Measurements from ENCODE around the gene KIF3C. TPM values are rescaled to one million over a fixed set of nuclear protein-coding genes. Genes with fewer than 3 reads are reported as not detected.

KIF3C gene
- total RNA-seq, 2 experiments from 2014 or later, result 3.6 to 3.8 TPM

DNA sequence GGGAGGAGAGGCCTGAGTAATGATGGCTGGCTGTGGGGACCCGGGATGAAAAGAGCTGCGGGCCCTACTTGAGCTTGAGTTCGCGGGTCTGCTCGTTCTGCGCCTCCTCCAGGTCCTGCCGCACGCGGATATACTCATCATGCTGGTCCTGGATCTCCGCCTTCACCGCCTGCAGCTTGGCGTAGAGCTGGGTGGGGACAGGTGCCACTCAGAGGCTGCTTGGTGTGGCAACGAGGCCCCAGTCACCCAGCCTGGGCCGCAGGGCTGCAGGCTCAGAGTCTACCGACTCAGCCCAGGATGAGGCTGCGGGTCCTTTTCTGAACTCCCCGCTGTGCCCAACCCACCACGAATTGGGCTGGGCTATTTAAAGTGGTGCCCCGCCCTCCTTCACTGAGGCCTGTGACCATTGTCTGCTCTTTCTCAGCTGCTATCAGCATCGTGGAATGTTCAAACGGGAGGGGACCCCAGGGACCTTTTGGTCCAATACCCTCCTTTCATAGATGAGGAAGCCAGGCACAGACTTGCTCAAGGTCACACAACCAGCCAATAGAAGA, 28.0 kb downstream of the KIF3C start:
- TF ChIP-seq, protein P1, sequence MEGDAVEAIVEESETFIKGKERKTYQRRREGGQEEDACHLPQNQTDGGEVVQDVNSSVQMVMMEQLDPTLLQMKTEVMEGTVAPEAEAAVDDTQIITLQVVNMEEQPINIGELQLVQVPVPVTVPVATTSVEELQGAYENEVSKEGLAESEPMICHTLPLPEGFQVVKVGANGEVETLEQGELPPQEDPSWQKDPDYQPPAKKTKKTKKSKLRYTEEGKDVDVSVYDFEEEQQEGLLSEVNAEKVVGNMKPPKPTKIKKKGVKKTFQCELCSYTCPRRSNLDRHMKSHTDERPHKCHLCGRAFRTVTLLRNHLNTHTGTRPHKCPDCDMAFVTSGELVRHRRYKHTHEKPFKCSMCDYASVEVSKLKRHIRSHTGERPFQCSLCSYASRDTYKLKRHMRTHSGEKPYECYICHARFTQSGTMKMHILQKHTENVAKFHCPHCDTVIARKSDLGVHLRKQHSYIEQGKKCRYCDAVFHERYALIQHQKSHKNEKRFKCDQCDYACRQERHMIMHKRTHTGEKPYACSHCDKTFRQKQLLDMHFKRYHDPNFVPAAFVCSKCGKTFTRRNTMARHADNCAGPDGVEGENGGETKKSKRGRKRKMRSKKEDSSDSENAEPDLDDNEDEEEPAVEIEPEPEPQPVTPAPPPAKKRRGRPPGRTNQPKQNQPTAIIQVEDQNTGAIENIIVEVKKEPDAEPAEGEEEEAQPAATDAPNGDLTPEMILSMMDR (IDR thresholded peaks at IDR 0.05), result no peak
- no peaks in the 10 kb centered on the region for H3K27me3 Mint-ChIP-seq
- H3K4me3 Mint-ChIP-seq, result no peak overlapping the region
- no peaks in the 10 kb centered on the region for H3K36me3 Mint-ChIP-seq (ENCODE audit: low read depth)
- POLR2A ChIA-PET, result no interaction called here
- no peak overlapping the region for H3K27ac Mint-ChIP-seq
- ATAC-seq, result no peak
- CTCF ChIA-PET, result interaction anchor here (1.0 kb wide), 1 partner anchor 37 kb away, joined by 4 read pairs; no protein-coding TSS in a partner anchor
- no peaks in the 10 kb centered on the region for H3K9me3 Mint-ChIP-seq
- intact Hi-C loops (cut with micrococcal nuclease), result no loop called here
- no peaks in the 10 kb centered on the region for H3K4me1 Mint-ChIP-seq (ENCODE audit: low read depth)
- no peak for DNase-seq

DNA sequence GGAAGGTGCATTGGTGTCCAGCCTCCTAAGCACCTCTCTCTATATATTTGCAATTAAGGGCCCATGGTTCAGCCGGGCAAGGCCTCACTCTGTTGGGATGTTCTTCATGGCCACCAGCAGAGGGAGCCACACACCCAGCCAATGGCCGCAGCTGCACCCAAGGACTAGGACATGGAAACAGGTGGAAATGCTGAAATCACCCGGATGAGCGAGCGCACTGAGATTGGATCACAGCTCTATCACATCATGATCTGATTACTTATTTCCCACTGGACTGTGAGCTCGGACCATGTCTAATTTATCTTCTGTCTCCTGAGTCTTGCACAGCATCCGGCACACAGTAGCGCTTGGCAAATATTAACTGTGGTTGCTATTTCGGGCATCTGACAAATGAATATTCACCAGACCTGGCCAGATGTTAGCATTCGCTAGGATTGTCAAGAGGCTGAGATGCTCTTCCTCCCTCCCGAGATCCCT, 31.2 kb downstream of the KIF3C start:
- Mint-ChIP-seq H3K9me3 (no peaks in the 10 kb centered on the region), H3K27ac (no peak overlapping the region), H3K27me3 (no peaks in the 10 kb centered on the region), H3K36me3 (ENCODE audit: low read depth) (no peaks in the 10 kb centered on the region), H3K4me3 (no peak overlapping the region), H3K4me1 (ENCODE audit: low read depth) (no peaks in the 10 kb centered on the region)
- ChIA-PET CTCF (interaction anchor here (0.6 to 3.1 kb wide), 45 partner anchors 8 to 444 kb away, joined by 3 to 29 read pairs (median 4); partner anchors contain the start of gene RAB10), POLR2A (interaction anchor here (0.9 to 1.0 kb wide), 2 partner anchors 31 to 194 kb away, joined by 3 to 4 read pairs; no protein-coding TSS in a partner anchor)
- TF ChIP-seq, protein P1 (IDR thresholded peaks at IDR 0.05), result peak; percentile 87
- intact Hi-C loops (cut with micrococcal nuclease), result loop anchor here (2.0 kb wide), 2 partner anchors 194 to 380 kb away; no protein-coding TSS in a partner anchor
- DNase-seq (peak; percentile 77), ATAC-seq (peak; percentile 95)

DNA sequence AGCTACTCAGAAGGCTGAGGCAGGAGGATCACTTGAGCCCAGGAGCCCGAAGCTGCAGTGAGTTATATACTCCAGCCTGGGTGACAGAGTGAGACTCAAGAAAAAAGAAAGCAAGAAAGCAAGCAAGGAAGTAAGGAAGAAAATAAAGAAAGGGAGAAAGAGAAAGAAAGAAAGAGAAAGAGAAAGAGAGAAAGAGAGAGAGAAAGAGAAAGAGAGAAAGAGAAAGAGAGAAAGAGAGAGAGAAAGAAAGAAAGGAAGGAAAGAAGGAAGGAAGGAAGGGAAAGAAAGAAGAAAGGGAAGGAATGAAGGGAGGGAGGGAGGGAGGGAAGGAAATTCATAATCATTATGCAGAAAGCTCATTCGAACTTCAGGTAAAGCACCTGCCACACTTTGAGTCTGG, 33.9 kb downstream of the KIF3C start:
- CTCF ChIA-PET, result interaction anchor here (0.6 to 2.2 kb wide), 5 partner anchors 26 to 341 kb away, joined by 3 to 6 read pairs (median 3); no protein-coding TSS in a partner anchor
- no peaks in the 10 kb centered on the region for H3K27me3 Mint-ChIP-seq
- H3K36me3 Mint-ChIP-seq (ENCODE audit: low read depth), result no peaks in the 10 kb centered on the region
- no peaks in the 10 kb centered on the region for H3K9me3 Mint-ChIP-seq
- no peak overlapping the region for H3K27ac Mint-ChIP-seq
- no peak overlapping the region for H3K4me3 Mint-ChIP-seq
- TF ChIP-seq, protein P1 (IDR thresholded peaks at IDR 0.05), result peak; percentile 9
- intact Hi-C loops (cut with micrococcal nuclease), result no loop called here
- no peak for ATAC-seq
- POLR2A ChIA-PET, result interaction anchor here (1.4 kb wide), 1 partner anchor 8 kb away, joined by 4 read pairs; no protein-coding TSS in a partner anchor
- DNase-seq, result no peak
- no peaks in the 10 kb centered on the region for H3K4me1 Mint-ChIP-seq (ENCODE audit: low read depth)

DNA sequence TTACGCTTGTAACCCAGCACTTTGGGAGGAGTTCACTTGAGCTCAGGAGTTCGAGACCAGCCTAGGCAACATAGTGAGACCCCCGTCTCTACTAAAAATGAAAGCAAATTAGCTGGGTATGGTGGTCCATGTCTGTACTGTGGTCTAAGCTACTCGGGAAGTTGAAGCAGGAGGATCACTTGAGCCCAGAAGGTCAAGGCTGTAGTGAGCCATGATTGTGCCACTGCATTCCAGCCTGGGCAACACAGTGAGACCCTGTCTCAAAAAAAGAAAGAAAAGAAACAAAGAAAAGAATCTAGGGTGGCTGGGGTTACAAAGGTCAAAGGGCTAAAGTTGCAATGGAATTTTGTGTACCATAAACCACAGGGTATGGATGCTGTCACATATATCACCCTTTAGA, 41.3 kb downstream of the KIF3C start:
- Mint-ChIP-seq H3K4me3 (no peak overlapping the region), H3K27me3 (no peaks in the 10 kb centered on the region), H3K36me3 (ENCODE audit: low read depth) (no peaks in the 10 kb centered on the region), H3K9me3 (no peaks in the 10 kb centered on the region), H3K4me1 (ENCODE audit: low read depth) (no peaks in the 10 kb centered on the region), H3K27ac (no peak overlapping the region)
- TF ChIP-seq, protein P1 (IDR thresholded peaks at IDR 0.05), result no peak
- intact Hi-C loops (cut with micrococcal nuclease), result no loop called here
- CTCF ChIA-PET, result interaction anchor here (2.7 kb wide), 1 partner anchor 10 kb away, joined by 11 read pairs; no protein-coding TSS in a partner anchor
- POLR2A ChIA-PET, result no interaction called here
- ATAC-seq (no peak), DNase-seq (no peak)

DNA sequence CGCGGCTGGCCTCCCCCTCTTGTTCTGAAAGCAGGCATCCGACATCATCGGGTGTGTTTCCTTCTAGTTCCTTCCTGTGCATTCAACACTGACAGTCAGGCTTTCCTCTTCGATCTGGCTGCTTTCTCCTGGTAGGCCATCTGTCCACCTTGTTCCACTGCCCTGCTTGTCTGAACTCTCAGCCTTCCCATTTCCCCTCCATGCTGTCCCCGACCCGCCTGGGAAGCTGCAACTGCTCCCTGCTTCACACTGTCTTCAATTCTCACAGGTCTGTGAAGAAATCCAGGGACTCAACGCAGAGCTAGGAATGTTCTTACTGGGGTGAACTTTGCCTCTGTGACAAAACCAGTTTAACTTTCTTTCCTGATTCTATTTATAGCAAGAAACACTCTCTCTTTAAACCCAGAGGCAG, 43.0 kb downstream of the KIF3C start:
- H3K4me1 Mint-ChIP-seq (ENCODE audit: low read depth), result no peaks in the 10 kb centered on the region
- no peaks in the 10 kb centered on the region for H3K9me3 Mint-ChIP-seq
- ChIA-PET POLR2A (no interaction called here), CTCF (interaction anchor here (2.7 kb wide), 1 partner anchor 11 kb away, joined by 11 read pairs; no protein-coding TSS in a partner anchor)
- H3K27me3 Mint-ChIP-seq, result no peaks in the 10 kb centered on the region
- no peaks in the 10 kb centered on the region for H3K36me3 Mint-ChIP-seq (ENCODE audit: low read depth)
- TF ChIP-seq, protein P1 (IDR thresholded peaks at IDR 0.05), result no peak
- H3K27ac Mint-ChIP-seq, result no peak overlapping the region
- ATAC-seq, result no peak
- DNase-seq, result no peak
- H3K4me3 Mint-ChIP-seq, result no peak overlapping the region
- intact Hi-C loops (cut with micrococcal nuclease), result no loop called here

Measured in activated CD8-positive, alpha-beta T cell treated with anti-CD3 and anti-CD28 coated beads for 36 hours (primary cell).